Naive thymus-derived CD4-positive, alpha-beta T cell (primary cell): Measurements from ENCODE around the gene SH2D3C. TPM values are rescaled to one million over a fixed set of nuclear protein-coding genes. Genes with fewer than 3 reads are reported as not detected.
A peak's percentile ranks its signal among the peaks of the same experiment; 100 is the strongest.

Experiments
- ATAC-seq: fragments of 150-1000 bp; cut with Tn5 transposase; 2 replicates; pipeline ENCODE4 v1.10.0; 2021; ENCODE audit warnings: mild to moderate bottlenecking, moderate library complexity
- CTCF ChIA-PET: fragments of 350-600 bp; sonication (Branson Sonifier 250); formaldehyde crosslinking; loops from one replicate; lab custom pipeline; 2021; ENCODE audit warnings: antibody characterized with exemption; lab: Charles Lee
- POLR2A ChIA-PET: fragments of 350-600 bp; sonication (Branson Sonifier 250); formaldehyde crosslinking; loops from one replicate; lab custom pipeline; 2021; ENCODE audit warnings: antibody characterized with exemption, inconsistent platforms; lab: Charles Lee
- DNase-seq, 9 donors: peaks; one replicate each; pipeline versions ENCODE4 v3.0.0 to v3.0.0-alpha.2; 2020 to 2022; ENCODE audit warnings: mixed read lengths in 1 of 9
- H3K27ac ChIP-seq: one replicate; pipeline ENCODE4 v1.7.0; 2013; ENCODE audit warnings: mild to moderate bottlenecking, low read depth, low read length, moderate library complexity
- H3K27me3 ChIP-seq, 2 donors: one replicate each; pipeline ENCODE4 v1.7.0; 2013; ENCODE audit warnings: low read length in 2 of 2, mild to moderate bottlenecking in 2 of 2, moderate library complexity in 2 of 2; ENCODE audit not compliant: control insufficient read depth in 2 of 2, insufficient read depth in 2 of 2
- H3K36me3 ChIP-seq, 3 experiments: 1 replicate in 2 of 3; 2 replicates in 1 of 3; pipeline ENCODE4 v1.7.0; 2013; ENCODE audit warnings: low read length in 3 of 3, mild to moderate bottlenecking in 3 of 3, moderate library complexity in 1 of 3; ENCODE audit not compliant: insufficient read depth in 3 of 3, control insufficient read depth in 2 of 3
- H3K4me1 ChIP-seq, 2 donors: one replicate each; pipeline ENCODE4 v1.7.0; 2013; ENCODE audit warnings: low read length in 2 of 2, mild to moderate bottlenecking in 2 of 2, moderate library complexity in 1 of 2; ENCODE audit not compliant: control insufficient read depth in 2 of 2, insufficient read depth in 2 of 2
- H3K4me3 ChIP-seq: 2 replicates; pipeline ENCODE4 v1.7.0; 2013; ENCODE audit warnings: mild to moderate bottlenecking, low read length
- H3K9me3 ChIP-seq, 3 experiments: 1 replicate in 2 of 3; 2 replicates in 1 of 3; pipeline ENCODE4 v1.7.0; 2013; ENCODE audit warnings: low read length in 3 of 3; ENCODE audit not compliant: control insufficient read depth in 2 of 3
- H3K27ac Mint-ChIP-seq, 9 donors: one replicate each; pipeline ENCODE4 v1.8.0; 2020 to 2022; ENCODE audit warnings: mixed read lengths in 9 of 9, mild to moderate bottlenecking in 8 of 9, moderate library complexity in 5 of 9, inconsistent platforms in 2 of 9
- H3K27me3 Mint-ChIP-seq, 5 donors: one replicate each; pipeline ENCODE4 v1.8.0; 2021 to 2022; ENCODE audit warnings: mixed read lengths in 5 of 5, mild to moderate bottlenecking in 1 of 5
- H3K36me3 Mint-ChIP-seq, 5 donors: one replicate each; pipeline ENCODE4 v1.8.0; 2020 to 2022; ENCODE audit warnings: mixed read lengths in 5 of 5, mild to moderate bottlenecking in 3 of 5, inconsistent platforms in 1 of 5
- H3K4me1 Mint-ChIP-seq, 7 donors: one replicate each; pipeline ENCODE4 v1.8.0; 2020 to 2022; ENCODE audit warnings: mixed read lengths in 7 of 7, mild to moderate bottlenecking in 3 of 7, inconsistent platforms in 1 of 7
- H3K4me3 Mint-ChIP-seq, 10 donors: one replicate each; pipeline ENCODE4 v1.8.0; 2020 to 2022; ENCODE audit warnings: mild to moderate bottlenecking in 10 of 10, mixed read lengths in 10 of 10, moderate library complexity in 6 of 10, inconsistent platforms in 2 of 10
- H3K9me3 Mint-ChIP-seq, 11 donors: one replicate each; pipeline ENCODE4 v1.8.0; 2020 to 2022; ENCODE audit warnings: mixed read lengths in 11 of 11, mild to moderate bottlenecking in 4 of 11, inconsistent platforms in 1 of 11, moderate library complexity in 1 of 11
- intact Hi-C, 2 donors: fragments of 100-400 bp; cut with micrococcal nuclease; formaldehyde crosslinking; loops; one replicate each; pipeline ENCODE4 v1.15.1; 2023
- polyA plus RNA-seq, 2 donors: library from polyadenylated mRNA; unstranded; fragments of 300-500 nt; fragmentation: Illumina TruSeq; gene quantifications; one replicate each; pipeline ENCODE4 v1.2.3, GENCODE V29; 2021
- total RNA-seq, 6 experiments: library from RNA in 5 of 6; stranded (reverse) in 5 of 6; gene quantifications; 1 replicate in 5 of 6; 2 replicates in 1 of 6; pipeline ENCODE4 v1.2.3 and lab custom pipeline; 2021 to 2026

Gene SH2D3C
- total and polyA plus RNA-seq, 7 experiments from 2014 or later, result 20.9 to 72.9 (median 51.9) TPM

- Mint-ChIP-seq H3K27ac (no peak overlapping the region), H3K27me3 (no peaks in the 10 kb centered on the region), H3K4me3 (no peak overlapping the region), H3K9me3 (no peaks in the 10 kb centered on the region), H3K4me1 (peaks cover 5 to 27% (median 13%) of the 10 kb centered on the region in 7 donors), H3K36me3 (peaks cover 4 to 26% (median 9%) of the 10 kb centered on the region in 5 donors)
- H3K9me3 ChIP-seq, result no peaks in the 10 kb centered on the region
- ChIA-PET CTCF (no interaction called here), POLR2A (no interaction called here)
- ATAC-seq (no peak), DNase-seq (no peak)
- peaks cover 16 to 76% (median 23%) of the 10 kb centered on the region in 3 experiments for H3K36me3 ChIP-seq
- intact Hi-C loops, result no loop called here
- no peaks in the 10 kb centered on the region for H3K4me1 ChIP-seq
- H3K4me3 ChIP-seq, result no peak overlapping the region
- no peaks in the 10 kb centered on the region for H3K27me3 ChIP-seq
- H3K27ac ChIP-seq, result no peak overlapping the region
Observed at GRCh38 chr9:127754099-127755060, 24.1 kb downstream of the SH2D3C start.

GRCh38 chr9:127753622-127754021 is 24.8 kb downstream of the SH2D3C start:
- no peaks in the 10 kb centered on the region for H3K27me3 Mint-ChIP-seq
- no peak overlapping the region for H3K4me3 Mint-ChIP-seq
- Histone ChIP-seq H3K4me1 (no peaks in the 10 kb centered on the region), H3K4me3 (no peak overlapping the region), H3K27me3 (no peaks in the 10 kb centered on the region), H3K36me3 (peaks cover 22 to 76% (median 26%) of the 10 kb centered on the region in 3 experiments), H3K27ac (no peak overlapping the region), H3K9me3 (no peaks in the 10 kb centered on the region)
- no peaks in the 10 kb centered on the region for H3K9me3 Mint-ChIP-seq
- H3K4me1 Mint-ChIP-seq, result peaks cover 5 to 23% (median 12%) of the 10 kb centered on the region in 7 donors
- no peak for ATAC-seq
- intact Hi-C loops, result no loop called here
- H3K27ac Mint-ChIP-seq, result peak overlapping the region in 1 of 9 donors; percentile 51
- no peak for DNase-seq
- peaks cover 4 to 24% (median 6%) of the 10 kb centered on the region in 5 donors for H3K36me3 Mint-ChIP-seq
- ChIA-PET POLR2A (no interaction called here), CTCF (interaction anchor here (1.1 kb wide), 1 partner anchor 168 kb away, joined by 3 read pairs; no protein-coding TSS in a partner anchor)

- no peak for DNase-seq
- Mint-ChIP-seq H3K4me1 (peaks cover 5 to 22% (median 11%) of the 10 kb centered on the region in 7 donors), H3K9me3 (no peaks in the 10 kb centered on the region), H3K36me3 (peaks cover 4 to 22% (median 5%) of the 10 kb centered on the region in 5 donors), H3K27ac (peak overlapping the region in 3 of 9 donors; percentile 58 to 64 (median 62)), H3K27me3 (no peaks in the 10 kb centered on the region), H3K4me3 (no peak overlapping the region)
- no peaks in the 10 kb centered on the region for H3K9me3 ChIP-seq
- H3K27ac ChIP-seq, result peak overlapping the region; percentile 29
- ATAC-seq, result no peak
- intact Hi-C loops, result no loop called here
- no peaks in the 10 kb centered on the region for H3K27me3 ChIP-seq
- H3K4me1 ChIP-seq, result no peaks in the 10 kb centered on the region
- ChIA-PET CTCF (interaction anchor here (1.1 kb wide), 1 partner anchor 169 kb away, joined by 3 read pairs; no protein-coding TSS in a partner anchor), POLR2A (no interaction called here)
- no peak overlapping the region for H3K4me3 ChIP-seq
- H3K36me3 ChIP-seq, result peaks cover 21 to 77% (median 25%) of the 10 kb centered on the region in 3 experiments
Observed at GRCh38 chr9:127753148-127753547, 25.3 kb downstream of the SH2D3C start.

DNA sequence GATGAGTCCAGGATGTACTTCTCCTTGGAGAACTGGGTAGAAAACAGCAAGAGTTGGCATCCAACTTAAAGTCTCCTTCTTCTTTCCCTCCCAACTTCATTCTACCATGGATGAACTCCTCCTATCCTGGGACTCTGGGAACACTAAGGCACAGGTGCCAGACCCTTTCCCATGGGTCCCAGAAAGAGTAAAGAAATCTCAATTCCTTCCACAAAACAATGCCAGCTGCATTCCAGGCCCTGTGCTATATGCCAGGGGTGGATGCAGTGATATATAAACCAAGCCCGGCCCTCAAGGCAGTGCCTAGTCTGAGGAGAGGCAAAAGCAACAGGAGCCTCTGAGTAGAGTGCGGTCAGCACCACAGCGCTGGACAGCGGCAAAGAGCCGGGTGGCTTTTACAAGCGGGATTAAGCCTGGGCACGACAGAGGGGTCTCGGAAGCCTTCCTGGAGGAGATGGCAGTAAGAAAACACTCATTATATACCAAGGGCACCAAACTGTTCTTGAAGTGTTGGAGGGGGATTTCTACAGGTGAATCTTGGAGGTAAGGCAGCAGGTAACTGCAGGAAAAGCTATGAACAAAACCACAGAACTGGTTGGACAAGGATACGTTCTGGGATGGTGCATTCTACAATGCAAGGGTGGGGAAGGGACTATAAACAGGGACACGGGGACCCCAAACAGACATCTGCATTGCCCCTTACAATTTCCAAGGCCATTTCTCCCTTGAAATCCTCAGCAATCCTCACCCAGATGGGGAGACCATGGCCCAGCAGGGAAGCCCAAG is 27.0 kb downstream of the SH2D3C start:
- Mint-ChIP-seq H3K36me3 (peaks cover 4 to 27% (median 5%) of the 10 kb centered on the region in 5 donors), H3K4me1 (peaks cover 5 to 36% (median 16%) of the 10 kb centered on the region in 7 donors), H3K27ac (peak overlapping the region in 6 of 9 donors; percentile 28 to 78 (median 44)), H3K4me3 (no peak overlapping the region), H3K9me3 (no peaks in the 10 kb centered on the region), H3K27me3 (no peaks in the 10 kb centered on the region)
- H3K4me1 ChIP-seq, result no peaks in the 10 kb centered on the region
- H3K27ac ChIP-seq, result no peak overlapping the region
- intact Hi-C loops, result no loop called here
- CTCF ChIA-PET, result no interaction called here
- no peak overlapping the region for H3K4me3 ChIP-seq
- DNase-seq (no peak), ATAC-seq (no peak)
- peaks cover 21 to 85% (median 28%) of the 10 kb centered on the region in 3 experiments for H3K36me3 ChIP-seq
- H3K27me3 ChIP-seq, result no peaks in the 10 kb centered on the region
- POLR2A ChIA-PET, result interaction anchor here (0.8 kb wide), 1 partner anchor 31 kb away, joined by 3 read pairs; no protein-coding TSS in a partner anchor
- H3K9me3 ChIP-seq, result no peaks in the 10 kb centered on the region

DNA sequence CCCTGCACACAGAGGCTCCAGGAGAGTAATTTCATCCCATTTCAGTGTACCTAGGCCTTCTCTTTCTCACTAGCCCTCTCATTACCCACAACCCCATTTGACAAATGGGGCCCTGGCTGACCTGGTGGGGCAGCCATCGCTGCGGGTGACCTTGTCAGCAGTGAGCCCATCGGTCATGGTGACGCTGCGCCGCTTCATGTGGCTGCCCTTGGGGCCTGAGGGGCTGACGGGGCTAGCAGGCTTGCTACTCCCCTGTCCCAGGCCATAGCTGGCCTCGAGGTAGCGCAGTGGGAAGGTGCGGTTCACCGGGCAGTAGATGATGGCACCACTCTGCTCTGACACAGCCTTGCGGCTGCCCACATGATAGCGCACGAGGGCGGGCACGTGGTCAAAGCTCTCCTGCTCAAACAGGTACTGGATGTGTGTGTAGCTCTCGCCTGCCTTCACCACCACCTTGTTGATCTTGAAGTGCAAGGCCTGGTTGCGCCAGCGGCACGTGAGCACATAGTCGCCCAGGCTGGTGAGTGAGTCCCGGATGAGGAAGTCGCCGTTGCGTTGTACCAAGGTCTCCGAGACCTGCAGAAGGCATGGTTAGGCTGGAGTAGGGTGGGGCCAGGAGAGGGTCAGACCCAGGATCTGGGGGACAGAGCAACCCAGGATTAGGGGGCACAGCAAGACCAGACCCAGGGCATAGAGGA is 29.2 kb downstream of the SH2D3C start:
- H3K27me3 Mint-ChIP-seq, result no peaks in the 10 kb centered on the region
- Histone ChIP-seq H3K36me3 (peaks cover 21 to 93% (median 28%) of the 10 kb centered on the region in 3 experiments), H3K4me1 (no peaks in the 10 kb centered on the region), H3K4me3 (no peak overlapping the region), H3K9me3 (no peaks in the 10 kb centered on the region), H3K27me3 (no peaks in the 10 kb centered on the region), H3K27ac (no peak overlapping the region)
- no peak for DNase-seq
- CTCF ChIA-PET, result no interaction called here
- H3K36me3 Mint-ChIP-seq, result peaks cover 4 to 35% (median 5%) of the 10 kb centered on the region in 5 donors
- no peak overlapping the region for H3K4me3 Mint-ChIP-seq
- no peaks in the 10 kb centered on the region for H3K9me3 Mint-ChIP-seq
- POLR2A ChIA-PET, result interaction anchor here (0.8 to 1.6 kb wide), 2 partner anchors 9 to 19 kb away, joined by 3 to 4 read pairs; no protein-coding TSS in a partner anchor
- H3K27ac Mint-ChIP-seq, result peak overlapping the region in 1 of 9 donors; percentile 26
- no peak for ATAC-seq
- H3K4me1 Mint-ChIP-seq, result peaks cover 5 to 36% (median 16%) of the 10 kb centered on the region in 7 donors
- intact Hi-C loops, result no loop called here
